ENCODE measurements around the gene BANF2.

DNA sequence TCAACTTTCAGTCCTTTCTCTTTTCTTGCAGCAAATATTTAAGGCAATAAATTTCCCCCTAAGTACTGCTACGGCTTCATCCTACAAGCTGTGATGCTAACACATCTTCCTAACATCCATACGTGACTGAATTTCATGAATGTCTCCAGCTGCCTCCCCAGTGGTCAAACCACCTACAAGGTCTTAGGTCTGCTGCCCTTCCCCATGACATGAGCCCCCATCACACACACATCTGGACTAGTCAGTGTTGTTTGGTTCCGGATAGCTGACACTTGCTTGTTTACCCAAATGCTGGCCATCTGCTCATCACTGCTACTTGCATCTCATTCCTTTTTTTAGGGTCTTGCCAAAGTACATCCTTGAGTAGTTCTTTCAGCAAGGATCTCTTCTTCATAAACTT is 32.3 kb upstream of the BANF2 start:
- TF ChIP-seq SIN3A (conservative IDR thresholded peaks at IDR 0.05 in 1 of 2, IDR thresholded peaks at IDR 0.05 in 1 of 2; ENCODE audit: low read depth in 1 of 2, low read length in 2 of 2) (no peak), CEBPB (IDR thresholded peaks at IDR 0.05; ENCODE audit: low read depth, low read length) (no peak), CBX8 (IDR thresholded peaks at IDR 0.05; ENCODE audit: borderline replicate concordance, low read depth, low read length) (no peak), POLR2A (IDR thresholded peaks at IDR 0.05; ENCODE audit: control extremely low read depth in 1 of 2, low read depth in 2 of 2, low read length in 2 of 2) (no peak), EP300 (IDR thresholded peaks at IDR 0.05; ENCODE audit: borderline replicate concordance in 1 of 2, low read depth in 2 of 2, low read length in 2 of 2) (no peak), TCF12 (IDR thresholded peaks at IDR 0.05; ENCODE audit: low read depth, low read length) (no peak)
- TF ChIP-seq, protein P1, sequence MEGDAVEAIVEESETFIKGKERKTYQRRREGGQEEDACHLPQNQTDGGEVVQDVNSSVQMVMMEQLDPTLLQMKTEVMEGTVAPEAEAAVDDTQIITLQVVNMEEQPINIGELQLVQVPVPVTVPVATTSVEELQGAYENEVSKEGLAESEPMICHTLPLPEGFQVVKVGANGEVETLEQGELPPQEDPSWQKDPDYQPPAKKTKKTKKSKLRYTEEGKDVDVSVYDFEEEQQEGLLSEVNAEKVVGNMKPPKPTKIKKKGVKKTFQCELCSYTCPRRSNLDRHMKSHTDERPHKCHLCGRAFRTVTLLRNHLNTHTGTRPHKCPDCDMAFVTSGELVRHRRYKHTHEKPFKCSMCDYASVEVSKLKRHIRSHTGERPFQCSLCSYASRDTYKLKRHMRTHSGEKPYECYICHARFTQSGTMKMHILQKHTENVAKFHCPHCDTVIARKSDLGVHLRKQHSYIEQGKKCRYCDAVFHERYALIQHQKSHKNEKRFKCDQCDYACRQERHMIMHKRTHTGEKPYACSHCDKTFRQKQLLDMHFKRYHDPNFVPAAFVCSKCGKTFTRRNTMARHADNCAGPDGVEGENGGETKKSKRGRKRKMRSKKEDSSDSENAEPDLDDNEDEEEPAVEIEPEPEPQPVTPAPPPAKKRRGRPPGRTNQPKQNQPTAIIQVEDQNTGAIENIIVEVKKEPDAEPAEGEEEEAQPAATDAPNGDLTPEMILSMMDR (IDR thresholded peaks at IDR 0.05; ENCODE audit: control extremely low read depth in 1 of 3, insufficient read depth in 1 of 3, low read depth in 1 of 3, low read length in 3 of 3): no peak
- TF ChIP-seq, protein P2, sequence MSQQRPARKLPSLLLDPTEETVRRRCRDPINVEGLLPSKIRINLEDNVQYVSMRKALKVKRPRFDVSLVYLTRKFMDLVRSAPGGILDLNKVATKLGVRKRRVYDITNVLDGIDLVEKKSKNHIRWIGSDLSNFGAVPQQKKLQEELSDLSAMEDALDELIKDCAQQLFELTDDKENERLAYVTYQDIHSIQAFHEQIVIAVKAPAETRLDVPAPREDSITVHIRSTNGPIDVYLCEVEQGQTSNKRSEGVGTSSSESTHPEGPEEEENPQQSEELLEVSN (IDR thresholded peaks at IDR 0.05): no peak
